ENCODE data around the gene ICE1.
"Not testable (repeated sequence)": the region's sequence is repeated elsewhere in the genome, so short reads cannot be mapped to it uniquely, and the experiment has no call there.

The ICE1 gene

GRCh38 chr5:5421961-5422818, at the start of gene ICE1:
Gene ICE1, plus strand, starts transcription at chr5:5422677. Its CDS starts 239 bp downstream, at chr5:5422916.
- peak; percentile 95 for DNase-seq (ENCODE audit: low read depth)

GRCh38 chr5:5372930-5373329, 49.5 kb upstream of the ICE1 start:
- DNase-seq (ENCODE audit: low read depth) = no peak

GRCh38 chr5:5373351-5373989, 49.0 kb upstream of the ICE1 start:
- no peak for DNase-seq (ENCODE audit: low read depth)

GRCh38 chr5:5374009-5374715, 48.3 kb upstream of the ICE1 start:
- peak; percentile 51 for DNase-seq (ENCODE audit: low read depth)

GRCh38 chr5:5377780-5378179, 44.7 kb upstream of the ICE1 start:
- no peak for DNase-seq (ENCODE audit: low read depth)

- DNase-seq (ENCODE audit: low read depth) = no peak
These were observed 43.9 kb upstream of the ICE1 start for GRCh38 chr5:5378531-5378930.

GRCh38 chr5:5380298-5380697, 42.2 kb upstream of the ICE1 start:
- DNase-seq (ENCODE audit: low read depth) = no peak

- no peak for DNase-seq (ENCODE audit: low read depth)
These were observed 41.1 kb upstream of the ICE1 start for GRCh38 chr5:5381310-5381913.

GRCh38 chr5:5383461-5383860, 39.0 kb upstream of the ICE1 start:
- no peak for DNase-seq (ENCODE audit: low read depth)

GRCh38 chr5:5384660-5385330, 37.7 kb upstream of the ICE1 start:
- DNase-seq (ENCODE audit: low read depth) = no peak

GRCh38 chr5:5385331-5385662, 37.2 kb upstream of the ICE1 start:
- no peak for DNase-seq (ENCODE audit: low read depth)

- DNase-seq (ENCODE audit: low read depth) = no peak
These were observed 36.1 kb upstream of the ICE1 start for GRCh38 chr5:5386329-5386728.

- peak; percentile 66 for DNase-seq (ENCODE audit: low read depth)
These were observed 35.3 kb upstream of the ICE1 start for GRCh38 chr5:5387192-5387591.

GRCh38 chr5:5387777-5388176, 34.7 kb upstream of the ICE1 start:
- peak; percentile 70 for DNase-seq (ENCODE audit: low read depth)

- peak; percentile 78 for DNase-seq (ENCODE audit: low read depth)
These were observed 32.2 kb upstream of the ICE1 start for GRCh38 chr5:5390121-5390869.

- not testable (repeated sequence) for DNase-seq (ENCODE audit: low read depth)
These were observed 30.0 kb upstream of the ICE1 start for GRCh38 chr5:5392504-5392903.

- DNase-seq (ENCODE audit: low read depth) = peak; percentile 60
These were observed 28.0 kb upstream of the ICE1 start for GRCh38 chr5:5394384-5394986.

GRCh38 chr5:5395093-5395492, 27.4 kb upstream of the ICE1 start:
- DNase-seq (ENCODE audit: low read depth) = not testable (repeated sequence)

- DNase-seq (ENCODE audit: low read depth) = no peak
These were observed 24.4 kb upstream of the ICE1 start for GRCh38 chr5:5398071-5398470.

- DNase-seq (ENCODE audit: low read depth) = no peak
These were observed 21.4 kb upstream of the ICE1 start for GRCh38 chr5:5401095-5401494.

- DNase-seq (ENCODE audit: low read depth) = no peak
These were observed 18.7 kb upstream of the ICE1 start for GRCh38 chr5:5403741-5404140.

Measured in amniotic epithelial cell (primary cell).